Caco-2 (cell line): ENCODE measurements around the gene DSE. TPM values are rescaled to one million over a fixed set of nuclear protein-coding genes. Genes with fewer than 3 reads are reported as not detected.

Experiments
- BruUV-seq: library from RNA; stranded (reverse); fragments of 400-500 nt; replicated peaks from 2 replicates; lab custom pipeline; 2021; lab: Mats Ljungman, UMichigan
- CTCF ChIA-PET: fragments of 300-600 bp; sonication (Branson Sonifier 250); formaldehyde crosslinking; loops from one replicate; lab custom pipeline; 2022; ENCODE audit warnings: antibody characterized with exemption; lab: Charles Lee
- POLR2A ChIA-PET: fragments of 300-600 bp; sonication (Branson Sonifier 250); formaldehyde crosslinking; loops from one replicate; lab custom pipeline; 2022; ENCODE audit warnings: antibody characterized with exemption; lab: Charles Lee
- DNase-seq, 2 experiments: peaks; one replicate each; pipeline versions ENCODE4 v3.0.0 to v3.0.0-alpha.2; 2020 to 2022
- H3K27me3 ChIP-seq: replicated peaks from 2 replicates; pipeline ENCODE4 v1.6.0; 2011; ENCODE audit warnings: low read length; ENCODE audit not compliant: control insufficient read depth, insufficient read depth
- H3K36me3 ChIP-seq: 2 replicates; pipeline ENCODE4 v1.5.1; 2011; ENCODE audit warnings: low read length; ENCODE audit not compliant: control insufficient read depth, insufficient read depth
- H3K4me1 ChIP-seq: fragments of 250-450 bp; sonication (Bioruptor Pico); 2 replicates; pipeline ENCODE4 v1.5.1; 2020; ENCODE audit warnings: mild to moderate bottlenecking
- H3K4me3 ChIP-seq: 2 replicates; pipeline ENCODE4 v1.5.1; 2011; ENCODE audit warnings: low read depth, mild to moderate bottlenecking, control low read depth, low read length
- H3K9me3 ChIP-seq: fragments of 250-450 bp; sonication (Bioruptor Pico); 2 replicates; pipeline ENCODE4 v1.5.1; 2020; ENCODE audit warnings: mild to moderate bottlenecking, moderate library complexity
- H3K27ac Mint-ChIP-seq: one replicate; pipeline ENCODE4 v1.8.0; 2022; ENCODE audit warnings: mixed read lengths; ENCODE audit not compliant: unreplicated experiment
- H3K27me3 Mint-ChIP-seq: one replicate; pipeline ENCODE4 v1.8.0; 2022; ENCODE audit warnings: mixed read lengths; ENCODE audit not compliant: insufficient read depth, unreplicated experiment
- H3K36me3 Mint-ChIP-seq: one replicate; pipeline ENCODE4 v1.8.0; 2022; ENCODE audit warnings: mild to moderate bottlenecking, mixed read lengths; ENCODE audit not compliant: insufficient read depth, unreplicated experiment
- H3K4me1 Mint-ChIP-seq: one replicate; pipeline ENCODE4 v1.8.0; 2022; ENCODE audit warnings: low read depth, mixed read lengths; ENCODE audit not compliant: unreplicated experiment
- H3K4me3 Mint-ChIP-seq: one replicate; pipeline ENCODE4 v1.8.0; 2022; ENCODE audit warnings: mild to moderate bottlenecking, moderate library complexity, mixed read lengths; ENCODE audit not compliant: unreplicated experiment
- H3K9me3 Mint-ChIP-seq: one replicate; pipeline ENCODE4 v1.8.0; 2022; ENCODE audit warnings: mixed read lengths; ENCODE audit not compliant: unreplicated experiment
- intact Hi-C: fragments of 100-400 bp; cut with micrococcal nuclease; formaldehyde crosslinking; loops from one replicate; pipeline ENCODE4 v1.10.0; 2022; ENCODE audit not compliant: unreplicated experiment
- total RNA-seq: library from RNA; stranded (reverse); gene quantifications from 2 replicates; pipeline ENCODE4 v1.2.3, GENCODE V29; 2022
- TF ChIP-seq, protein P1 (sequence below), 2 experiments: fragments of 200-600 bp in 1 of 2; IDR thresholded peaks; 1 replicate in 1 of 2; 2 replicates in 1 of 2; pipeline versions ENCODE4 v1.5.1 to v1.8.0; 2011 to 2022; ENCODE audit warnings: antibody characterized with exemption in 1 of 2, control low read depth in 1 of 2, inconsistent platforms in 1 of 2, low read depth in 1 of 2, low read length in 1 of 2, mild to moderate bottlenecking in 1 of 2, moderate library complexity in 1 of 2; ENCODE audit not compliant: insufficient read depth in 1 of 2, severe bottlenecking in 1 of 2, unreplicated experiment in 1 of 2

The DSE gene
- total RNA-seq, 1 experiment from 2014 or later: 2.8 TPM

- peaks cover 7% of the 10 kb centered on the region for H3K4me1 Mint-ChIP-seq
- H3K4me3 Mint-ChIP-seq: no peak overlapping the region
- Histone ChIP-seq H3K36me3 (no peaks in the 10 kb centered on the region), H3K4me3 (no peak overlapping the region), H3K4me1 (no peaks in the 10 kb centered on the region), H3K27me3 (no peaks in the 10 kb centered on the region), H3K9me3 (no peaks in the 10 kb centered on the region)
- POLR2A ChIA-PET: no interaction called here
- peaks cover 10% of the 10 kb centered on the region for H3K27me3 Mint-ChIP-seq
- H3K9me3 Mint-ChIP-seq: no peaks in the 10 kb centered on the region
- intact Hi-C loops: no loop called here
- BruUV-seq: no TSS peak
- TF ChIP-seq, protein P1, sequence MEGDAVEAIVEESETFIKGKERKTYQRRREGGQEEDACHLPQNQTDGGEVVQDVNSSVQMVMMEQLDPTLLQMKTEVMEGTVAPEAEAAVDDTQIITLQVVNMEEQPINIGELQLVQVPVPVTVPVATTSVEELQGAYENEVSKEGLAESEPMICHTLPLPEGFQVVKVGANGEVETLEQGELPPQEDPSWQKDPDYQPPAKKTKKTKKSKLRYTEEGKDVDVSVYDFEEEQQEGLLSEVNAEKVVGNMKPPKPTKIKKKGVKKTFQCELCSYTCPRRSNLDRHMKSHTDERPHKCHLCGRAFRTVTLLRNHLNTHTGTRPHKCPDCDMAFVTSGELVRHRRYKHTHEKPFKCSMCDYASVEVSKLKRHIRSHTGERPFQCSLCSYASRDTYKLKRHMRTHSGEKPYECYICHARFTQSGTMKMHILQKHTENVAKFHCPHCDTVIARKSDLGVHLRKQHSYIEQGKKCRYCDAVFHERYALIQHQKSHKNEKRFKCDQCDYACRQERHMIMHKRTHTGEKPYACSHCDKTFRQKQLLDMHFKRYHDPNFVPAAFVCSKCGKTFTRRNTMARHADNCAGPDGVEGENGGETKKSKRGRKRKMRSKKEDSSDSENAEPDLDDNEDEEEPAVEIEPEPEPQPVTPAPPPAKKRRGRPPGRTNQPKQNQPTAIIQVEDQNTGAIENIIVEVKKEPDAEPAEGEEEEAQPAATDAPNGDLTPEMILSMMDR (IDR thresholded peaks at IDR 0.05; ENCODE audit: insufficient read depth in 1 of 2, low read depth in 1 of 2, low read length in 1 of 2, severe bottlenecking in 1 of 2, unreplicated experiment in 1 of 2): no peak
- no peak for DNase-seq
- CTCF ChIA-PET: no interaction called here
- H3K27ac Mint-ChIP-seq: no peak overlapping the region
- H3K36me3 Mint-ChIP-seq: no peaks in the 10 kb centered on the region
These were observed 104.4 kb downstream of the DSE start for GRCh38 chr6:116475141-116475540.

DNA sequence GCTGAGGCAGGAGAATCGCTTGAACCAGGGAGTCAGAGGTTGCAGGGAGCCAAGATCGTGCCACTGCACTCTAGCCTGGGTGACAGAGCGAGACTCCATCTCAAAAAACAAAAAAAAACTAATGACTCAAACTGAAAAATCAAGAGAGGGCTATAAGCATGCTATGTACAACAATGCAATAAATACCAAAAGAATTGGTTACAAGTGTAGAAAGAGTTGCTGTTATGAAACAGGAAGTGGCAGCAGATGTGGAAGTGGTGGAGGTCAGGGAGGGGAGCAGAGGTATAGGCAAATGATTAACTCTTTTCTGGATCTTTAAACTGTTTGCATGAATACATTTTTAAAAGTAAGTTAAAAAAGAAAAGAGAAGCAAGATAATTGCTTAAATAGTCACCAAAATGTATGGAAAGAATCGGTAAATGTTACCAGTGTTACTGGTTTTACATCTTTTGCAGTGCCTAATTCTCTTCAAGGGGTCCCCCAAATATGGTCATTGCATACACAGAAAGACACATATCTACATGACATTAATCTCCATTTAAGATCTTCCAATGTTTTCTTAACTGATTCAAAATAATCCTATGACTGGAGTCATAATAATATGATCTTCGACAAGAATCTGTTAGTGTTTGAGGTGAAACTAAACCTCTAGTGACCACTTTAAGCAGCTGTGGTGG, 105.4 kb downstream of the DSE start:
- intact Hi-C loops: no loop called here
- no peak overlapping the region for H3K4me3 ChIP-seq
- Mint-ChIP-seq H3K4me3 (no peak overlapping the region), H3K9me3 (no peaks in the 10 kb centered on the region), H3K27ac (no peak overlapping the region), H3K27me3 (peaks cover 10% of the 10 kb centered on the region), H3K36me3 (no peaks in the 10 kb centered on the region), H3K4me1 (peaks cover 7% of the 10 kb centered on the region)
- H3K9me3 ChIP-seq: no peaks in the 10 kb centered on the region
- BruUV-seq: no TSS peak
- no peaks in the 10 kb centered on the region for H3K27me3 ChIP-seq
- H3K4me1 ChIP-seq: no peaks in the 10 kb centered on the region
- no peaks in the 10 kb centered on the region for H3K36me3 ChIP-seq
- TF ChIP-seq, protein P1 (IDR thresholded peaks at IDR 0.05; ENCODE audit: insufficient read depth in 1 of 2, low read depth in 1 of 2, low read length in 1 of 2, severe bottlenecking in 1 of 2, unreplicated experiment in 1 of 2): no peak
- DNase-seq: no peak
- CTCF ChIA-PET: no interaction called here
- POLR2A ChIA-PET: no interaction called here

GRCh38 chr6:116482780-116483179, 112.0 kb downstream of the DSE start:
- Histone ChIP-seq H3K9me3 (no peaks in the 10 kb centered on the region), H3K4me1 (no peaks in the 10 kb centered on the region), H3K27me3 (no peaks in the 10 kb centered on the region), H3K36me3 (no peaks in the 10 kb centered on the region), H3K4me3 (no peak overlapping the region)
- ChIA-PET POLR2A (no interaction called here), CTCF (no interaction called here)
- intact Hi-C loops: no loop called here
- BruUV-seq: no TSS peak
- no peaks in the 10 kb centered on the region for H3K4me1 Mint-ChIP-seq
- no peak overlapping the region for H3K4me3 Mint-ChIP-seq
- no peaks in the 10 kb centered on the region for H3K9me3 Mint-ChIP-seq
- H3K27ac Mint-ChIP-seq: no peak overlapping the region
- peaks cover 14% of the 10 kb centered on the region for H3K27me3 Mint-ChIP-seq
- no peak for DNase-seq
- TF ChIP-seq, protein P1 (IDR thresholded peaks at IDR 0.05; ENCODE audit: insufficient read depth in 1 of 2, low read depth in 1 of 2, low read length in 1 of 2, severe bottlenecking in 1 of 2, unreplicated experiment in 1 of 2): no peak
- H3K36me3 Mint-ChIP-seq: no peaks in the 10 kb centered on the region
